Caco-2 (cell line): ENCODE results near the gene CHCHD6. TPM values are rescaled to one million over a fixed set of nuclear protein-coding genes. Genes with fewer than 3 reads are reported as not detected.

ENCODE experiments used
- BruUV-seq: library from RNA; stranded (reverse); fragments of 400-500 nt; replicated peaks from 2 replicates; lab custom pipeline; 2021; lab: Mats Ljungman, UMichigan
- CTCF ChIA-PET: fragments of 300-600 bp; sonication (Branson Sonifier 250); formaldehyde crosslinking; loops from one replicate; lab custom pipeline; 2022; ENCODE audit warnings: antibody characterized with exemption; lab: Charles Lee
- POLR2A ChIA-PET: fragments of 300-600 bp; sonication (Branson Sonifier 250); formaldehyde crosslinking; loops from one replicate; lab custom pipeline; 2022; ENCODE audit warnings: antibody characterized with exemption; lab: Charles Lee
- DNase-seq, 2 experiments: peaks; one replicate each; pipeline versions ENCODE4 v3.0.0 to v3.0.0-alpha.2; 2020 to 2022
- H3K27me3 ChIP-seq: replicated peaks from 2 replicates; pipeline ENCODE4 v1.6.0; 2011; ENCODE audit warnings: low read length; ENCODE audit not compliant: control insufficient read depth, insufficient read depth
- H3K36me3 ChIP-seq: 2 replicates; pipeline ENCODE4 v1.5.1; 2011; ENCODE audit warnings: low read length; ENCODE audit not compliant: control insufficient read depth, insufficient read depth
- H3K4me1 ChIP-seq: fragments of 250-450 bp; sonication (Bioruptor Pico); 2 replicates; pipeline ENCODE4 v1.5.1; 2020; ENCODE audit warnings: mild to moderate bottlenecking
- H3K4me3 ChIP-seq: 2 replicates; pipeline ENCODE4 v1.5.1; 2011; ENCODE audit warnings: low read depth, mild to moderate bottlenecking, control low read depth, low read length
- H3K9me3 ChIP-seq: fragments of 250-450 bp; sonication (Bioruptor Pico); 2 replicates; pipeline ENCODE4 v1.5.1; 2020; ENCODE audit warnings: mild to moderate bottlenecking, moderate library complexity
- H3K27ac Mint-ChIP-seq: one replicate; pipeline ENCODE4 v1.8.0; 2022; ENCODE audit warnings: mixed read lengths; ENCODE audit not compliant: unreplicated experiment
- H3K27me3 Mint-ChIP-seq: one replicate; pipeline ENCODE4 v1.8.0; 2022; ENCODE audit warnings: mixed read lengths; ENCODE audit not compliant: insufficient read depth, unreplicated experiment
- H3K36me3 Mint-ChIP-seq: one replicate; pipeline ENCODE4 v1.8.0; 2022; ENCODE audit warnings: mild to moderate bottlenecking, mixed read lengths; ENCODE audit not compliant: insufficient read depth, unreplicated experiment
- H3K4me1 Mint-ChIP-seq: one replicate; pipeline ENCODE4 v1.8.0; 2022; ENCODE audit warnings: low read depth, mixed read lengths; ENCODE audit not compliant: unreplicated experiment
- H3K4me3 Mint-ChIP-seq: one replicate; pipeline ENCODE4 v1.8.0; 2022; ENCODE audit warnings: mild to moderate bottlenecking, moderate library complexity, mixed read lengths; ENCODE audit not compliant: unreplicated experiment
- H3K9me3 Mint-ChIP-seq: one replicate; pipeline ENCODE4 v1.8.0; 2022; ENCODE audit warnings: mixed read lengths; ENCODE audit not compliant: unreplicated experiment
- intact Hi-C: fragments of 100-400 bp; cut with micrococcal nuclease; formaldehyde crosslinking; loops from one replicate; pipeline ENCODE4 v1.10.0; 2022; ENCODE audit not compliant: unreplicated experiment
- total RNA-seq: library from RNA; stranded (reverse); gene quantifications from 2 replicates; pipeline ENCODE4 v1.2.3, GENCODE V29; 2022
- TF ChIP-seq, protein P1 (sequence below), 2 experiments: fragments of 200-600 bp in 1 of 2; IDR thresholded peaks; 1 replicate in 1 of 2; 2 replicates in 1 of 2; pipeline versions ENCODE4 v1.5.1 to v1.8.0; 2011 to 2022; ENCODE audit warnings: antibody characterized with exemption in 1 of 2, control low read depth in 1 of 2, inconsistent platforms in 1 of 2, low read depth in 1 of 2, low read length in 1 of 2, mild to moderate bottlenecking in 1 of 2, moderate library complexity in 1 of 2; ENCODE audit not compliant: insufficient read depth in 1 of 2, severe bottlenecking in 1 of 2, unreplicated experiment in 1 of 2

Gene CHCHD6
- total RNA-seq, 1 experiment from 2014 or later, result 49.5 TPM

DNA sequence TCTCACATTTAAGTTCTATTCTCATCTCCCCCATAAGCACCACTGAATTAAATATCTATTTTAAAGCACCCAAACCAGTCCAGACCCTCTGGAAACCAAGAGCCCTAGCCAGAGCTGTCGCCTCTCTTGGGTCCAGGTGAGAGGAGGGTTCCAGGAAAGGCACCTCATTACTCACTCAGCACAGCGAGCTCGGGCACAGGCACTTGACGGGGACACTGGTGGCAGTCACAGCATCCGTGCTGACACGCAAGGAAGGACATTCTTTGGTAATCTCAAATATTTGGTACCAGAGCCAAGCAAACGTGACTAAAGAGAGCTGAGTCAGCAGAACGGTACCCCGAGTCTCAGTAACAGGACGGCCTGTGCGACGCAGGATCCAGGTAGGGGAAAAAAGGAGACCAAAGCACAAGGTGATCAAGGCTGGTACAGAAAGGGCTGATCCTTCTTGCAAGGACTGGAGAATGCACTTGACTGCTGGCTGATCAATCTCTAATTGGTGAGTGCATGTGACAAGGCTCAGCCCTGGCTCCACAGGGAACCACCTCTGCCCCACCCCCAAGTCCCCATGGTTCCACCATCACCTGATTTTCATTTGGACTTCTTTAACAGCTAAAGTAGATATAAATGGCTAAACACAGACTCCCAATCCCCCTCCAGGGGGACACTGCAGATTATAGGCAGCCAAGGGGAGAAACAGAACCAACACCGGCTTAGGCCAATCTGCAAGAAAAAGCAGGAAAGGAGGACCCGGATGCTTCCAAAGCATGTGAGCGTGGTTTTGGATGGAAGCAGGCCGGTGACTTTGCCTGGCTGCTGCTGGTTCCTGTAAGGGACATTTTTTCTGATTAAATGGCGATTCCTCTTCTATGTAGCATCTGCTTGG lies 61.4 kb downstream of the CHCHD6 start:
- Histone ChIP-seq H3K36me3 (no peaks in the 10 kb centered on the region), H3K27me3 (no peaks in the 10 kb centered on the region), H3K4me3 (no peak overlapping the region), H3K4me1 (no peaks in the 10 kb centered on the region), H3K9me3 (no peaks in the 10 kb centered on the region)
- TF ChIP-seq, protein P1, sequence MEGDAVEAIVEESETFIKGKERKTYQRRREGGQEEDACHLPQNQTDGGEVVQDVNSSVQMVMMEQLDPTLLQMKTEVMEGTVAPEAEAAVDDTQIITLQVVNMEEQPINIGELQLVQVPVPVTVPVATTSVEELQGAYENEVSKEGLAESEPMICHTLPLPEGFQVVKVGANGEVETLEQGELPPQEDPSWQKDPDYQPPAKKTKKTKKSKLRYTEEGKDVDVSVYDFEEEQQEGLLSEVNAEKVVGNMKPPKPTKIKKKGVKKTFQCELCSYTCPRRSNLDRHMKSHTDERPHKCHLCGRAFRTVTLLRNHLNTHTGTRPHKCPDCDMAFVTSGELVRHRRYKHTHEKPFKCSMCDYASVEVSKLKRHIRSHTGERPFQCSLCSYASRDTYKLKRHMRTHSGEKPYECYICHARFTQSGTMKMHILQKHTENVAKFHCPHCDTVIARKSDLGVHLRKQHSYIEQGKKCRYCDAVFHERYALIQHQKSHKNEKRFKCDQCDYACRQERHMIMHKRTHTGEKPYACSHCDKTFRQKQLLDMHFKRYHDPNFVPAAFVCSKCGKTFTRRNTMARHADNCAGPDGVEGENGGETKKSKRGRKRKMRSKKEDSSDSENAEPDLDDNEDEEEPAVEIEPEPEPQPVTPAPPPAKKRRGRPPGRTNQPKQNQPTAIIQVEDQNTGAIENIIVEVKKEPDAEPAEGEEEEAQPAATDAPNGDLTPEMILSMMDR (IDR thresholded peaks at IDR 0.05; ENCODE audit: insufficient read depth in 1 of 2, low read depth in 1 of 2, low read length in 1 of 2, severe bottlenecking in 1 of 2, unreplicated experiment in 1 of 2), result no peak
- Mint-ChIP-seq H3K9me3 (peaks cover 9% of the 10 kb centered on the region), H3K36me3 (peaks cover 12% of the 10 kb centered on the region), H3K4me1 (peaks cover 5% of the 10 kb centered on the region), H3K27me3 (no peaks in the 10 kb centered on the region), H3K4me3 (no peak overlapping the region), H3K27ac (no peak overlapping the region)
- intact Hi-C loops, result no loop called here
- ChIA-PET POLR2A (no interaction called here), CTCF (no interaction called here)
- no TSS peak for BruUV-seq
- DNase-seq, result no peak

DNA sequence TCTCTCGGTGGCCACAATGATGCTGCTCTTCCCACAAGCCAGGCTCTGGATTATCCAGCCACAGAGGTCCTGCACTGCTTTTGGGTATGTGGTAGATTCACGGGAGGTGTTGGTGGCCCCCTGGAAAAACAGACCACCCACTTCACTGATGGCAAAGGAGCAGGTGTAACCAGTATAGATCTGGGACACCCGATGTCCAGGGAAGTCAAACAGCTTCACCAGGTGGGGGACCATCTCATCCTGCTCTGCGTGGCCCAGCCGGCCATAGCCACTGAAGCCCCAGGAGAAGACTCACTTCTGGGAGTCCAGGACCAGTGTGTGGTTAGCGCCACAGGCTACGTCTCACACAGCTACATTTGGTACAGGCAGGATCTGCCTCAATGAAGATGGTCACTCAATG lies 62.6 kb downstream of the CHCHD6 start:
- CTCF ChIA-PET, result no interaction called here
- H3K27me3 ChIP-seq, result no peaks in the 10 kb centered on the region
- H3K4me3 Mint-ChIP-seq, result no peak overlapping the region
- H3K36me3 Mint-ChIP-seq, result peaks cover 6% of the 10 kb centered on the region
- H3K36me3 ChIP-seq, result no peaks in the 10 kb centered on the region
- TF ChIP-seq, protein P1 (IDR thresholded peaks at IDR 0.05; ENCODE audit: insufficient read depth in 1 of 2, low read depth in 1 of 2, low read length in 1 of 2, severe bottlenecking in 1 of 2, unreplicated experiment in 1 of 2), result no peak
- no TSS peak for BruUV-seq
- no peak for DNase-seq
- peaks cover 17% of the 10 kb centered on the region for H3K9me3 Mint-ChIP-seq
- POLR2A ChIA-PET, result no interaction called here
- no peak overlapping the region for H3K4me3 ChIP-seq
- no peaks in the 10 kb centered on the region for H3K27me3 Mint-ChIP-seq
- intact Hi-C loops, result no loop called here
- H3K9me3 ChIP-seq, result no peaks in the 10 kb centered on the region
- H3K4me1 Mint-ChIP-seq, result peaks cover 5% of the 10 kb centered on the region
- H3K4me1 ChIP-seq, result no peaks in the 10 kb centered on the region
- no peak overlapping the region for H3K27ac Mint-ChIP-seq

DNA sequence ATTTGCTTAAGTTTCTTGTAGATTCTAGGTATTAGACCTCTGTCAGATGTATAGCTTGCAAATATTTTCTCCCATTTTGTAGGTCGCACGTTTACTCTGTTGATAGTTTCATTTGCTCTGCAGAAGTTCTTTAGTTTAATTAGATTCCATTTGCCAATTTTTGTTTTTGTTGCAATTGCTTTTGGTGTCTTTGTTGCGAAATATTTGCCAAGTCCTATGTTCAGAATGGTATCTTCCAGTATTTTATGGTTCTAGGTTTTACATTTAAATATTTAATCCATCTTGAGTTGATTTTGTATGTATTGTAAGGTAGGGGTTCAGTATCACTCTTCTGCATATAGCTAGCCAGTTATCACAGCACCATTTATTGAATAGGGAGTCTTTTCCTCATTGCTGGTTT lies 64.9 kb downstream of the CHCHD6 start:
- no peaks in the 10 kb centered on the region for H3K4me1 ChIP-seq
- TF ChIP-seq, protein P1 (IDR thresholded peaks at IDR 0.05; ENCODE audit: insufficient read depth in 1 of 2, low read depth in 1 of 2, low read length in 1 of 2, severe bottlenecking in 1 of 2, unreplicated experiment in 1 of 2), result no peak
- Mint-ChIP-seq H3K27me3 (no peaks in the 10 kb centered on the region), H3K9me3 (peaks cover 29% of the 10 kb centered on the region), H3K27ac (no peak overlapping the region), H3K36me3 (peaks cover 6% of the 10 kb centered on the region), H3K4me1 (peaks cover 5% of the 10 kb centered on the region), H3K4me3 (no peak overlapping the region)
- CTCF ChIA-PET, result no interaction called here
- H3K27me3 ChIP-seq, result no peaks in the 10 kb centered on the region
- no peak overlapping the region for H3K4me3 ChIP-seq
- no TSS peak for BruUV-seq
- POLR2A ChIA-PET, result no interaction called here
- intact Hi-C loops, result no loop called here
- DNase-seq, result no peak
- H3K36me3 ChIP-seq, result no peaks in the 10 kb centered on the region
- H3K9me3 ChIP-seq, result no peaks in the 10 kb centered on the region
